ENCODE results near the gene AGPAT4.

The AGPAT4 gene

GRCh38 chr6:161107779-161108730 lies 165.8 kb downstream of the AGPAT4 start:
- no peak for DNase-seq

GRCh38 chr6:161105408-161105807 lies 168.5 kb downstream of the AGPAT4 start:
- DNase-seq: no peak

GRCh38 chr6:161104966-161105365 lies 168.9 kb downstream of the AGPAT4 start:
- peak; percentile 59 for DNase-seq

GRCh38 chr6:161103475-161103874 lies 170.4 kb downstream of the AGPAT4 start:
- DNase-seq: no peak

- peak; percentile 12 for DNase-seq
Observed at GRCh38 chr6:161101517-161101916, 172.3 kb downstream of the AGPAT4 start.

- no peak for DNase-seq
Observed at GRCh38 chr6:161100072-161100471, 173.8 kb downstream of the AGPAT4 start.

GRCh38 chr6:161095916-161096315 lies 177.9 kb downstream of the AGPAT4 start:
- no peak for DNase-seq

GRCh38 chr6:161094955-161095354 lies 178.9 kb downstream of the AGPAT4 start:
- DNase-seq: peak; percentile 16

- peak; percentile 78 for DNase-seq
Observed at GRCh38 chr6:161091972-161092701, 181.7 kb downstream of the AGPAT4 start.

- DNase-seq: peak; percentile 26
Observed at GRCh38 chr6:161091151-161091550, 182.7 kb downstream of the AGPAT4 start.

GRCh38 chr6:161088676-161089328 lies 185.1 kb downstream of the AGPAT4 start:
- peak; percentile 17 for DNase-seq

GRCh38 chr6:161085246-161085645 lies 188.6 kb downstream of the AGPAT4 start:
- DNase-seq: peak; percentile 10

- no peak for DNase-seq
Observed at GRCh38 chr6:161082215-161082614, 191.6 kb downstream of the AGPAT4 start.

GRCh38 chr6:161080263-161080970 lies 193.4 kb downstream of the AGPAT4 start:
- DNase-seq: no peak

Data from fibroblast of skin of right quadriceps (primary cell).